ENCODE results near the gene DGKI. TPM values are rescaled to one million over a fixed set of nuclear protein-coding genes. Genes with fewer than 3 reads are reported as not detected.

The DGKI gene
- total and polyA plus RNA-seq, 4 donors: 0.01 to 0.37 (median 0.31) TPM

DNA sequence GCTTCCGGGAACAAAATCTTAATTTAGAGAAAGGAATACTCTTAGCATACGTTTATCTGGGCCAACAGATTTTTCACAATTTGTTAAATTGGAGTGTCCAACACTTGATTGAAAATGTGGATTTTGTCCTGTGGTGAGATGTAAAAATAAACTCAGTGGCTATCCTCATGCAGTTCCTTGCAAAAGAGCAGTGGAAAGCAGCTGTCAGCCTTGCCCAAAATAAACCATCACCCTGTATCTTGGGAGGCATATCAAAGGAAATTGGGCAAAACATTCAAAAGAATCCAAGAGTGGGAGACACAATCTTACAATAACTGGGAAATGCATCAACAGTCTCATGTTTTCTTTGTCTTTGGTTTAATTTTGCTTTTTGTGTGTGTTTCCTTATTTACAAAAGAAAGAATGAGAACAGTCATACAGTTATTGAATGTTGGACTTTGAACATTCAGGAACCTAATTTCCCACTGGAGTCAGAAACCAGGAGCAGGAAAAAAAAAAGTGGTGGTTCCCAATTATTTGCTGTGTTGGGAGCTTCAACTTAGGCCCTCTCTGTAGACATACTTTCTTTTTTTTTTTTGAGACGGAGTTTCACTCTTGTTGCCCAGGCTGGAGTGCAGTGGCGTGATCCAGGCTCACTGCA lies 44.4 kb upstream of the DGKI start:
- H3K4me3 ChIP-seq (ENCODE audit: low read depth in 1 of 3, low read length in 3 of 3): no peak overlapping the region
- H3K9me3 ChIP-seq (ENCODE audit: control insufficient read depth in 4 of 4, low read length in 3 of 4): no peaks in the 10 kb centered on the region
- no peak overlapping the region for H3K9ac ChIP-seq (ENCODE audit: low read depth in 1 of 2, low read length in 2 of 2)
- TF ChIP-seq EGR1 (IDR thresholded peaks at IDR 0.05; ENCODE audit: low read depth in 2 of 2) (no peak), HNF4A (conservative IDR thresholded peaks at IDR 0.05) (peak in 1 of 2 donors; percentile 30), RAD21 (IDR thresholded peaks at IDR 0.05) (no peak), SP1 (IDR thresholded peaks at IDR 0.05) (no peak), TAF1 (conservative IDR thresholded peaks at IDR 0.05) (no peak), NR2F2 (IDR thresholded peaks at IDR 0.05) (no peak)
- TF ChIP-seq, protein P1, sequence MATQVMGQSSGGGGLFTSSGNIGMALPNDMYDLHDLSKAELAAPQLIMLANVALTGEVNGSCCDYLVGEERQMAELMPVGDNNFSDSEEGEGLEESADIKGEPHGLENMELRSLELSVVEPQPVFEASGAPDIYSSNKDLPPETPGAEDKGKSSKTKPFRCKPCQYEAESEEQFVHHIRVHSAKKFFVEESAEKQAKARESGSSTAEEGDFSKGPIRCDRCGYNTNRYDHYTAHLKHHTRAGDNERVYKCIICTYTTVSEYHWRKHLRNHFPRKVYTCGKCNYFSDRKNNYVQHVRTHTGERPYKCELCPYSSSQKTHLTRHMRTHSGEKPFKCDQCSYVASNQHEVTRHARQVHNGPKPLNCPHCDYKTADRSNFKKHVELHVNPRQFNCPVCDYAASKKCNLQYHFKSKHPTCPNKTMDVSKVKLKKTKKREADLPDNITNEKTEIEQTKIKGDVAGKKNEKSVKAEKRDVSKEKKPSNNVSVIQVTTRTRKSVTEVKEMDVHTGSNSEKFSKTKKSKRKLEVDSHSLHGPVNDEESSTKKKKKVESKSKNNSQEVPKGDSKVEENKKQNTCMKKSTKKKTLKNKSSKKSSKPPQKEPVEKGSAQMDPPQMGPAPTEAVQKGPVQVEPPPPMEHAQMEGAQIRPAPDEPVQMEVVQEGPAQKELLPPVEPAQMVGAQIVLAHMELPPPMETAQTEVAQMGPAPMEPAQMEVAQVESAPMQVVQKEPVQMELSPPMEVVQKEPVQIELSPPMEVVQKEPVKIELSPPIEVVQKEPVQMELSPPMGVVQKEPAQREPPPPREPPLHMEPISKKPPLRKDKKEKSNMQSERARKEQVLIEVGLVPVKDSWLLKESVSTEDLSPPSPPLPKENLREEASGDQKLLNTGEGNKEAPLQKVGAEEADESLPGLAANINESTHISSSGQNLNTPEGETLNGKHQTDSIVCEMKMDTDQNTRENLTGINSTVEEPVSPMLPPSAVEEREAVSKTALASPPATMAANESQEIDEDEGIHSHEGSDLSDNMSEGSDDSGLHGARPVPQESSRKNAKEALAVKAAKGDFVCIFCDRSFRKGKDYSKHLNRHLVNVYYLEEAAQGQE (IDR thresholded peaks at IDR 0.05): no peak
- TF ChIP-seq, protein P2, sequence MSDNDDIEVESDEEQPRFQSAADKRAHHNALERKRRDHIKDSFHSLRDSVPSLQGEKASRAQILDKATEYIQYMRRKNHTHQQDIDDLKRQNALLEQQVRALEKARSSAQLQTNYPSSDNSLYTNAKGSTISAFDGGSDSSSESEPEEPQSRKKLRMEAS (IDR thresholded peaks at IDR 0.05): no peak
- DNase-seq (ENCODE audit: low spot score): no peak
- no peak overlapping the region for H3K27ac ChIP-seq (ENCODE audit: low read depth in 1 of 2, low read length in 2 of 2)
- H3K36me3 ChIP-seq (ENCODE audit: control insufficient read depth in 4 of 4, insufficient read depth in 3 of 4, low read depth in 1 of 4, low read length in 3 of 4): peaks cover 2 to 47% (median 27%) of the 10 kb centered on the region in 4 donors
- 93% methylated on average over 4 of the region's 4 CpGs for WGBS
- H3K4me1 ChIP-seq (ENCODE audit: control insufficient read depth in 4 of 4, insufficient read depth in 4 of 4, low read length in 3 of 4): no peaks in the 10 kb centered on the region
- H3K27me3 ChIP-seq (ENCODE audit: control insufficient read depth in 4 of 4, insufficient read depth in 4 of 4, low read length in 3 of 4): no peaks in the 10 kb centered on the region

DNA sequence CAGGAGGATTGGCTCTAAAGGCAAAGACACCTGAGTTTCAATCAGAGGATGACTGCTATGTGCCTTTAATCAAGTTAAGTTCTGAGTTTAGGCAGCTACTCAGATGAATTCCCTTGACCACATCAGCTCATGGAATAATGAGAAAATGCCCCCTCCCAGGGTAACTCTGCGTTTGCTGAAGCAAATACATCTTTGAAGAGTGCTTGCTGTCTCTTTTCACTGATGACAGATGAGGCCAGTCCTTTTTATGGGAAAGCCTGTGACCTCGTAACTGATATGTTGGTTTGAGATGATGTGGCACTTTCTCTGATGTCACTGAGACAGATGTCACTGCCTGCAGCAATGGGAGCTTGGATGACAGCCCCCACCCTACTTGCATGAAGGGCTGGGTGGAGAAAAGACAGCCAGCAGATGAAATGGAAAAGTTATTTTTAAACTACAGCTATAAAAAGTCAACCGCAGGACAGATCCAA lies 43.7 kb upstream of the DGKI start:
- no peaks in the 10 kb centered on the region for H3K4me1 ChIP-seq (ENCODE audit: control insufficient read depth in 4 of 4, insufficient read depth in 4 of 4, low read length in 3 of 4)
- DNase-seq (ENCODE audit: low spot score): no peak
- H3K27me3 ChIP-seq (ENCODE audit: control insufficient read depth in 4 of 4, insufficient read depth in 4 of 4, low read length in 3 of 4): no peaks in the 10 kb centered on the region
- TF ChIP-seq EGR1 (IDR thresholded peaks at IDR 0.05; ENCODE audit: low read depth in 2 of 2): no peak
- TF ChIP-seq SP1 (IDR thresholded peaks at IDR 0.05): no peak
- TF ChIP-seq YY1 (IDR thresholded peaks at IDR 0.05): no peak
- no peak for TF ChIP-seq HNF4G (IDR thresholded peaks at IDR 0.05)
- no peak for TF ChIP-seq JUND (IDR thresholded peaks at IDR 0.05)
- no peak for TF ChIP-seq TAF1 (conservative IDR thresholded peaks at IDR 0.05)
- TF ChIP-seq, protein P2 (IDR thresholded peaks at IDR 0.05): no peak
- TF ChIP-seq, protein P3, sequence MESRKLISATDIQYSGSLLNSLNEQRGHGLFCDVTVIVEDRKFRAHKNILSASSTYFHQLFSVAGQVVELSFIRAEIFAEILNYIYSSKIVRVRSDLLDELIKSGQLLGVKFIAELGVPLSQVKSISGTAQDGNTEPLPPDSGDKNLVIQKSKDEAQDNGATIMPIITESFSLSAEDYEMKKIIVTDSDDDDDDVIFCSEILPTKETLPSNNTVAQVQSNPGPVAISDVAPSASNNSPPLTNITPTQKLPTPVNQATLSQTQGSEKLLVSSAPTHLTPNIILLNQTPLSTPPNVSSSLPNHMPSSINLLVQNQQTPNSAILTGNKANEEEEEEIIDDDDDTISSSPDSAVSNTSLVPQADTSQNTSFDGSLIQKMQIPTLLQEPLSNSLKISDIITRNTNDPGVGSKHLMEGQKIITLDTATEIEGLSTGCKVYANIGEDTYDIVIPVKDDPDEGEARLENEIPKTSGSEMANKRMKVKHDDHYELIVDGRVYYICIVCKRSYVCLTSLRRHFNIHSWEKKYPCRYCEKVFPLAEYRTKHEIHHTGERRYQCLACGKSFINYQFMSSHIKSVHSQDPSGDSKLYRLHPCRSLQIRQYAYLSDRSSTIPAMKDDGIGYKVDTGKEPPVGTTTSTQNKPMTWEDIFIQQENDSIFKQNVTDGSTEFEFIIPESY (IDR thresholded peaks at IDR 0.05): no peak
- TF ChIP-seq RAD21 (IDR thresholded peaks at IDR 0.05): no peak
- no peaks in the 10 kb centered on the region for H3K9me3 ChIP-seq (ENCODE audit: control insufficient read depth in 4 of 4, low read length in 3 of 4)
- no peak overlapping the region for H3K27ac ChIP-seq (ENCODE audit: low read depth in 1 of 2, low read length in 2 of 2)
- H3K4me3 ChIP-seq (ENCODE audit: low read depth in 1 of 3, low read length in 3 of 3): no peak overlapping the region
- no peak overlapping the region for H3K9ac ChIP-seq (ENCODE audit: low read depth in 1 of 2, low read length in 2 of 2)
- H3K36me3 ChIP-seq (ENCODE audit: control insufficient read depth in 4 of 4, insufficient read depth in 3 of 4, low read depth in 1 of 4, low read length in 3 of 4): peaks cover 1 to 41% (median 26%) of the 10 kb centered on the region in 4 donors
- WGBS: 72% methylated on average over 3 of the region's 3 CpGs
